ENCODE measurements around the gene KIAA1210.

DNA sequence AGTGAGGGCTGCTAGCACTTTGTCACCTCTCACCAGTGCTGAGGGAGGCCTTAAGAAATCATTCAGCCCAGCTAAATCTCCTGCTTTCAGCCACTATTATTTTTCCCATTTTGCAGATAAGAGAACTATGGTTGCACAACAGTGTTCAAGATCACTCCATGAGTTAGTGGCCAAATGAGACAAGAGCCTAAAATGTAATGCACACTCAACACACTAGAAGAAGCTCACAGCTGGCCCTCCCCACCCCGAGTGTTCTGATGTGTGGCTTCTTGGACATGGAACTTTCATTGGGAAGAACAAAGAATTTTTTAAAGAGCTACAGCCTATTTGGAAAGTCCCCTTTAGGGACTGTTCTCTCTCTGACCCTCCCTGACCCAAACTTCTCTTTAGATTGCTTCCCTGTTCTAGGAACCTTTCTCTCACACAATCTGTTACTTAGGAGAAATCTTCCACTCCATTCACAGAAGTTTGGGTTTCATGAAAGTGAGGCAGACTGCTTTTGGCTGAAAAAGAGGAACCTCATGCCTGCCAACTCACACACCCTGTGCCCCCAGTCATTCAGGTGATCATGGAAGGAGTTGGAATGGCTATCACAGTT lies 98.8 kb downstream of the KIAA1210 start:
- TF ChIP-seq POLR2A (IDR thresholded peaks at IDR 0.05; ENCODE audit: low read depth, low read length) (no peak), PAX5 (IDR thresholded peaks at IDR 0.05; ENCODE audit: insufficient read depth, low read length, severe bottlenecking) (no peak), POLR2AphosphoS5 (IDR thresholded peaks at IDR 0.05; ENCODE audit: low read depth, low read length) (no peak), SPI1 (IDR thresholded peaks at IDR 0.05; ENCODE audit: low read depth, low read length) (no peak)

Measured in GM12891 (cell line).